Hippocampal formation (tissue), 2 donors: ENCODE results near the gene COA4.

Experiments
- DNase-seq, 2 donors: peaks; one replicate each; lab custom pipeline; 2025; lab: John Stamatoyannopoulos, UW

The COA4 gene

DNA sequence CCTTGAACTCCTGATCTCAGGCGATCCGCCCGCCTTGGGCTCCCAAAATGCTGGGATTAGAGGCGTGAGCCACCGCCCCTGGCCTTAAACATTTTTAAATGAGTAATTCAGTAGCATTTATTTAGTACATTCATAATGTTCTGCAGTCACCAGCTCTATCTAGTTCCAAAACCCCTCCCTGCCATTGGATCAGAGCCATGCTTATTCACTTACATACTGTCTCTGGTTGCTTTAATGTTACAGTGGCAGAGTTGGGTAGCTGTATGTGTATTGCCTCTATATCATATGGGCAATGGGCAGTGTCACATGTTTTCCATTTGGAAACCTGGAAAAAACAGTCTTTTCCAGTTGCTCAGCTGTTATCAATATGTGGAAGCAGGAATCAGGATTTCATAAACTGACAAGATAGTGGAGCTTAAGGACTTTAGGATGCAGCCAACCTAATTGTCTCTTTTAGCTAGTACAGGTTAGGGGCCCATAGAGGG lies 10.5 kb downstream of the COA4 start:
- no peak for DNase-seq

DNA sequence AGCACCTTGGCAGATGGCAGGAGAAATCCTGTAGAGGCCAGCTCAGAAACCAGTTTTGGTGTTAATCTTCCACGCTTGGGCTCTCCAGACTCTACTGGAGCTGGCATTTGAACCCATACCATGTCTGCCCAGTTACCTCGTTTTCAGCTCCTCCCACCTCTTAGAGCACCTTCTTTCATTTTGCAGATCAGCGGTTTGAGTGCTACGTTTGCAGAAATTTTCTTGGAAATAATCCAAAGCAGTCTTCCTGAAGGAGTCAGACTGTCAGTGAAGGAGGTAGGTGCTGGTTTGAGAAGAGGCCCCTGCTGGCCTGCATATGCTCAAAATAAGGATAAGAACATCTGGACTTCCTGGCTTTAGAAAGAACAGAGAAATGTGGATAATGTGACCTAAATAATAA lies 13.7 kb downstream of the COA4 start:
- no peak for DNase-seq

DNA sequence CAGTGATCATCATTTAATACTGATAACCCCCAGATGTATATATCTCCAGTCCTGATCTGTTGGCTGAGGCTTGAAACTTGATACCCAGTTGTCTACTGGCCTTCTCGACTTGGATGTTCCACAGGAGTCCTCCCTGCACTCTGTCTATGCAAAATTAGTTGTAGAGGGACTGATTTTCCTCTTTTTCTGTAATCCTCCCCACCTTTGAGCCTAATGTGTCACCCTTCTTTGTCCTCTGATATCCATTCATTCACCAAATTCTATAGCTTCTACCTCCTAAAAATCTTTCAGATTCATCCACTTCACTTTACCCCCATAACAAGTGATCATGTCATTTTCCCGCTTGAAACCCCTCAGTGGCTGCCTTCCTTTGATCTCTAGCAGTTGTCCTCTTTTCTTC lies 16.4 kb downstream of the COA4 start:
- no peak for DNase-seq

DNA sequence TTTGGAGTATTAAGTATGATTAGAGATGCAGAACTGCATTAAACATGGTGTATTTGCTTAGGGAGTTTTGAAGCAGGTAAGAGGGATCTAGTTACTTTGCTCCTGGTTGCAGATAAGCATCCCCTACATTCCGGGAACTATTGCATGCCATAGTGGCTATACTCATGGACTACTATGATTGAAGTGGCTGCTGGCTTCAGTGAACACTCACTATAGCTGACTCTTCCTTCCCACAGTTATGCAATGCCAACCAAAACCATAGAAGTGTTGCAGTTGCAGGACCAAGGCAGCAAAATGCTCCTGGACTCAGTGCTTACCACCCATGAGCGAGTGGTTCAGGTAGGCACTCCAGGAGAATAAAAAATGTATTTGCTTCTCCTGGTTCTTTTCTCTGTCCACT lies 17.0 kb downstream of the COA4 start:
- DNase-seq: no peak

GRCh38 chr11:73856031-73856567 lies 20.5 kb downstream of the COA4 start:
- peak; percentile 32 to 84 for DNase-seq

- DNase-seq: no peak
Observed at GRCh38 chr11:73854680-73855079, 22.0 kb downstream of the COA4 start.

DNA sequence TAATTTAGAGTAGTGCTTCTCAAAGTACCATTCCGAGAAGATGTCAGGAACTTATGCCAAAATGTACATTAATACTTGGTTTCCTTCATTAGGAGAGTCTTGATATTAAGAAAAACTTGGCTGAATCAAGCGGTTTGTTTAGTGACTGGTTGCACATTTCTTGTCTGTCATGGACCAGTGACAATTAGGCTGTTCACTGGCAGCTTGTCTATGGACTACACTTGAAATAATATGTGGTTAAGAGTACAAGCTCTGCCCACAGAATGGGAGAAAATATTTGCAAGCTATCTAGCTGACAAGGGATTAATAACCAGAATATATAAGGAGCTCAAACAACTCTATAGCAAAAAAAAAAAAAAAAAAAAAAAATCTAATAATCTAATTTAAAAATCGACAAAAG lies 24.6 kb downstream of the COA4 start:
- DNase-seq: no peak

GRCh38 chr11:73851046-73851764 lies 25.4 kb downstream of the COA4 start:
- DNase-seq: no peak

- DNase-seq: no peak
Observed at GRCh38 chr11:73839123-73839457, 37.6 kb downstream of the COA4 start.

- no peak for DNase-seq
Observed at GRCh38 chr11:73838443-73839122, 38.1 kb downstream of the COA4 start.

- no peak for DNase-seq
Observed at GRCh38 chr11:73833067-73833466, 43.6 kb downstream of the COA4 start.

DNA sequence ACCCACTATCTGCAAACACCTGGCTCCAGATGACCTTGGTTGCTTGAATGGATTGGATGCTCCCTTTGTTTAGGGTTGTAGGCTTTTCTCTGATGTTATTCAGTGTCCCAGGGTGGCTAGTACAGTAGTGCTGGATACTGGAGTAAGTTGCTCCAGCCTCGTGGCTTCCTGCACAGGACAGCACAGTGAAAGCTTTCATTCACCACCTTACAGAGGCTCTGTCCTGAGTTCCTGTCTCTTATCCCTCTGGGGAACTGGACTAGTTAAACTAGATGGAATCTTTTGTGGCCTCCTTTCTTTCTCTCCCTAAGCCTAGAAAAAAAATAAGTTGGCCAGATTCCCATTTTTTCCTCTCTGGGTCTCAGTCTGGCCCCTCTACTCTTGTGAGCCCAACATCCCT lies 46.4 kb downstream of the COA4 start:
- DNase-seq: no peak
